GM13977 (cell line): Measurements from ENCODE around the gene ROBO3.

Source experiments
- DNase-seq: peaks from one replicate; pipeline ENCODE4 v3.0.0; 2012; ENCODE audit warnings: low spot score
- in situ Hi-C: fragments of 300-500 bp; cut with MboI; formaldehyde crosslinking; loops from one replicate; pipeline ENCODE4 v1.12.0; 2022; ENCODE audit warnings: low sequenced_read_pairs, low pct_unique_long_range_greater_than_20kb, mixed read lengths, inconsistent platforms; ENCODE audit not compliant: unreplicated experiment
- TF ChIP-seq, protein P1 (sequence below): IDR thresholded peaks from 2 replicates; pipeline ENCODE4 v1.5.1; 2012; ENCODE audit warnings: mild to moderate bottlenecking, control low read depth; ENCODE audit not compliant: insufficient read depth; ENCODE audit errors: extremely low read depth, missing control alignments

ROBO3 gene

GRCh38 chr11:124859171-124859570, 6.1 kb upstream of the ROBO3 start:
- no peak for DNase-seq
- TF ChIP-seq, protein P1, sequence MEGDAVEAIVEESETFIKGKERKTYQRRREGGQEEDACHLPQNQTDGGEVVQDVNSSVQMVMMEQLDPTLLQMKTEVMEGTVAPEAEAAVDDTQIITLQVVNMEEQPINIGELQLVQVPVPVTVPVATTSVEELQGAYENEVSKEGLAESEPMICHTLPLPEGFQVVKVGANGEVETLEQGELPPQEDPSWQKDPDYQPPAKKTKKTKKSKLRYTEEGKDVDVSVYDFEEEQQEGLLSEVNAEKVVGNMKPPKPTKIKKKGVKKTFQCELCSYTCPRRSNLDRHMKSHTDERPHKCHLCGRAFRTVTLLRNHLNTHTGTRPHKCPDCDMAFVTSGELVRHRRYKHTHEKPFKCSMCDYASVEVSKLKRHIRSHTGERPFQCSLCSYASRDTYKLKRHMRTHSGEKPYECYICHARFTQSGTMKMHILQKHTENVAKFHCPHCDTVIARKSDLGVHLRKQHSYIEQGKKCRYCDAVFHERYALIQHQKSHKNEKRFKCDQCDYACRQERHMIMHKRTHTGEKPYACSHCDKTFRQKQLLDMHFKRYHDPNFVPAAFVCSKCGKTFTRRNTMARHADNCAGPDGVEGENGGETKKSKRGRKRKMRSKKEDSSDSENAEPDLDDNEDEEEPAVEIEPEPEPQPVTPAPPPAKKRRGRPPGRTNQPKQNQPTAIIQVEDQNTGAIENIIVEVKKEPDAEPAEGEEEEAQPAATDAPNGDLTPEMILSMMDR: no peak
- in situ Hi-C loops: loop anchor here (25.0 kb wide), 1 partner anchor 447 kb away; the partner anchor contains the start of gene OR8B4

DNA sequence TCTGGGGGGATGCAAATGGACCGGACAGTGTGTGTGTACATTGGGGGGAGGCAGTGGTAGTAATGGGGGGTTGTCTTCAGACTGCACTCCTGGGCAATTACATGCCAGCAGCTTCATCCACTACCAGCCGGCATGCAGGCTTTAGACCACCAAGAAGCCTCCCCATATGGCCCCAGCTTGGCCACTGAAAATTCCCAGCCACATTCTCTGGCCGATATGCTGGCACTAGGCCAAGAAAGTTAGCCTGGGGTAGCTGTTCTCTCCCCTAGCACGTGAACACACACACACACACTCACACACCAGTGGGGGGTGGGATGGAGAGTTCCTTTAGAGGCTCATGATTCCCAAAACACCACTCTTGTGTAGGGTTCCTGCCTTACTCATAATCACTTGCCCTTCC, 3.6 kb upstream of the ROBO3 start:
- TF ChIP-seq, protein P1: no peak
- in situ Hi-C loops: loop anchor here (25.0 kb wide), 1 partner anchor 449 kb away; the partner anchor contains the start of gene OR8B4
- DNase-seq: no peak

GRCh38 chr11:124863137-124863825, 2.0 kb upstream of the ROBO3 start:
- TF ChIP-seq, protein P1: no peak
- no peak for DNase-seq
- in situ Hi-C loops: loop anchor here (25.0 kb wide), 1 partner anchor 451 kb away; the partner anchor contains the start of gene OR8B4

DNA sequence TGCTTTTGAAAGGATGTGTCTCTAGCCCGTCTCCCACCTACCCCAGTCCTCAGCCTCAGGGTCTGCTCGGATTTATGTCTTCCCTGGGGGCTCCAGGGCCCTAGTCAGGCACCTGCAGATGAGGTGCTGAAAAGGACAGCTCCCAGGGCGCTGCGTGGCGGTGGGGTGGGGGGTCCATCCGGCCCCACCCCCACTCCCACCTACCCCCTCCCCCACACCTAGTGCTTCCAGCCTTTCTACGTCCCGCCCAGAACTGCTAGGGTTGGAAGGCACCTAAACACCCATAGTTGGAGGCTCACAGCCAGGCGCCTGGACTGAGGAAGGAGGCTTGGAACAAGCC, 1.4 kb upstream of the ROBO3 start:
- DNase-seq: no peak
- in situ Hi-C loops: loop anchor here (25.0 kb wide), 1 partner anchor 451 kb away; the partner anchor contains the start of gene OR8B4
- TF ChIP-seq, protein P1: no peak

GRCh38 chr11:124864176-124864891, 898 bp upstream of the ROBO3 start:
- DNase-seq: no peak
- in situ Hi-C loops: loop anchor here (25.0 kb wide), 1 partner anchor 452 kb away; the partner anchor contains the start of gene OR8B4
- TF ChIP-seq, protein P1: no peak

DNA sequence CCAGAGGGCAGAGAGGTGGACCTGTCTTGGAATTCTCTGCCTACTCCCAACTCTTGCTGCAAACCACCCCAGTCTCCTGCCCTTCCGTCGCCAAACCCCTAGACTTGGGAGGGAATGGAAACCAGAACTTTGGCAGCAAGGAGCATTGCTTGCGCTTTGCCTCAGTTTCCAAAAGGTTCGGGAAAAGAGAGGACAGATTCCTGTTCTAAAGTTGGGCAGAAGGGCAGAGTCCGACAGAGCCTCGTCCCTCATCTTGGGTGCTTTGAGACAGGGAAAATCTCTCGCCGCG, 396 bp upstream of the ROBO3 start:
- no peak for DNase-seq
- TF ChIP-seq, protein P1: no peak

More for the DNA sequence above, 396 bp upstream of the ROBO3 start:
- in situ Hi-C loops: loop anchor here (25.0 kb wide), 1 partner anchor 453 kb away; the partner anchor contains the start of gene OR8B4
